ENCODE results near the gene SLAIN2. TPM values are rescaled to one million over a fixed set of nuclear protein-coding genes. Genes with fewer than 3 reads are reported as not detected.

SLAIN2 gene
- total RNA-seq, 2 donors from 2014 or later: 40.8 to 92.7 TPM

- Histone ChIP-seq H3K27ac (no peak overlapping the region), H3K4me1 (ENCODE audit: control insufficient read depth in 1 of 2, low read depth in 2 of 2) (peaks cover 18% of the 10 kb centered on the region in 2 donors), H3K27me3 (replicated peaks; ENCODE audit: insufficient read depth) (no peaks in the 10 kb centered on the region), H3K4me3 (no peak overlapping the region), H3K36me3 (no peaks in the 10 kb centered on the region), H3K9me3 (no peaks in the 10 kb centered on the region)
- DNase-seq (ENCODE audit: low spot score): no peak
- TF ChIP-seq CTCF (IDR thresholded peaks at IDR 0.05): no peak
- ATAC-seq (ENCODE audit: insufficient number of reproducible peaks, low FRiP score, low read depth): no peak
These were observed 11.5 kb downstream of the SLAIN2 start for GRCh38 chr4:48352793-48353192.

GRCh38 chr4:48356355-48356754, 15.0 kb downstream of the SLAIN2 start:
- Histone ChIP-seq H3K9me3 (no peaks in the 10 kb centered on the region), H3K27me3 (replicated peaks; ENCODE audit: insufficient read depth) (no peaks in the 10 kb centered on the region), H3K36me3 (no peaks in the 10 kb centered on the region), H3K4me1 (ENCODE audit: control insufficient read depth in 1 of 2, low read depth in 2 of 2) (peaks cover 23 to 25% of the 10 kb centered on the region in 2 donors), H3K27ac (no peak overlapping the region), H3K4me3 (no peak overlapping the region)
- no peak for ATAC-seq (ENCODE audit: insufficient number of reproducible peaks, low FRiP score, low read depth)
- TF ChIP-seq CTCF (IDR thresholded peaks at IDR 0.05): no peak
- DNase-seq (ENCODE audit: low spot score): no peak

GRCh38 chr4:48360285-48361011, 19.1 kb downstream of the SLAIN2 start:
- Histone ChIP-seq H3K27me3 (replicated peaks; ENCODE audit: insufficient read depth) (no peaks in the 10 kb centered on the region), H3K36me3 (no peaks in the 10 kb centered on the region), H3K27ac (no peak overlapping the region), H3K4me1 (ENCODE audit: control insufficient read depth in 1 of 2, low read depth in 2 of 2) (peaks cover 16 to 28% of the 10 kb centered on the region in 2 donors), H3K4me3 (no peak overlapping the region), H3K9me3 (no peaks in the 10 kb centered on the region)
- ATAC-seq (ENCODE audit: insufficient number of reproducible peaks, low FRiP score, low read depth): no peak
- DNase-seq (ENCODE audit: low spot score): no peak
- no peak for TF ChIP-seq CTCF (IDR thresholded peaks at IDR 0.05)

GRCh38 chr4:48361012-48361400, 19.7 kb downstream of the SLAIN2 start:
- ATAC-seq (ENCODE audit: insufficient number of reproducible peaks, low FRiP score, low read depth): no peak
- DNase-seq (ENCODE audit: low spot score): no peak
- H3K4me3 ChIP-seq: no peak overlapping the region
- peaks cover 15 to 30% of the 10 kb centered on the region in 2 donors for H3K4me1 ChIP-seq (ENCODE audit: control insufficient read depth in 1 of 2, low read depth in 2 of 2)
- H3K36me3 ChIP-seq: no peaks in the 10 kb centered on the region
- no peaks in the 10 kb centered on the region for H3K27me3 ChIP-seq (replicated peaks; ENCODE audit: insufficient read depth)
- no peaks in the 10 kb centered on the region for H3K9me3 ChIP-seq
- H3K27ac ChIP-seq: no peak overlapping the region
- TF ChIP-seq CTCF (IDR thresholded peaks at IDR 0.05): no peak

GRCh38 chr4:48366611-48367010, 25.3 kb downstream of the SLAIN2 start:
- no peaks in the 10 kb centered on the region for H3K36me3 ChIP-seq
- TF ChIP-seq CTCF (IDR thresholded peaks at IDR 0.05): no peak

More at GRCh38 chr4:48366611-48367010, 25.3 kb downstream of the SLAIN2 start:
- H3K27me3 ChIP-seq (replicated peaks; ENCODE audit: insufficient read depth): no peaks in the 10 kb centered on the region
- DNase-seq (ENCODE audit: low spot score) (no peak), ATAC-seq (ENCODE audit: insufficient number of reproducible peaks, low FRiP score, low read depth) (no peak)
- no peak overlapping the region for H3K27ac ChIP-seq
- no peaks in the 10 kb centered on the region for H3K9me3 ChIP-seq
- peaks cover 16 to 23% of the 10 kb centered on the region in 2 donors for H3K4me1 ChIP-seq (ENCODE audit: control insufficient read depth in 1 of 2, low read depth in 2 of 2)
- H3K4me3 ChIP-seq: no peak overlapping the region
